COLO668 (cell line): ENCODE results near the gene ATP6V1E1.

Experiments used
- DNase-seq: peaks from one replicate; lab custom pipeline; 2025; ENCODE audit not compliant: unreplicated experiment; lab: John Stamatoyannopoulos, UW

ATP6V1E1 gene

GRCh38 chr22:17548756-17549035 lies 79.9 kb downstream of the ATP6V1E1 start:
- no peak for DNase-seq

- no peak for DNase-seq
These were observed 80.4 kb downstream of the ATP6V1E1 start for GRCh38 chr22:17548010-17548755.

GRCh38 chr22:17542452-17542851 lies 86.1 kb downstream of the ATP6V1E1 start:
- no peak for DNase-seq
